Ascending aorta (tissue), 2 donors: ENCODE results near the gene DNER. TPM values are rescaled to one million over a fixed set of nuclear protein-coding genes. Genes with fewer than 3 reads are reported as not detected.
"Not testable (repeated sequence)": the region's sequence is repeated elsewhere in the genome, so short reads cannot be mapped to it uniquely, and the experiment has no call there.

Experiments
- DNase-seq, 2 donors: peaks; one replicate each; pipeline ENCODE4 v3.0.0-alpha.2; 2019; ENCODE audit warnings: low spot score in 2 of 2
- H3K27ac ChIP-seq, 2 donors: fragments of 200-600 bp; sonication (generic); one replicate each; pipeline ENCODE4 v1.5.1; 2016 to 2017; ENCODE audit warnings: mild to moderate bottlenecking in 1 of 2
- H3K27me3 ChIP-seq: fragments of 200-600 bp; sonication (generic); one replicate; pipeline ENCODE4 v1.5.1; 2017
- H3K36me3 ChIP-seq, 2 donors: fragments of 200-600 bp; sonication (generic); one replicate each; pipeline ENCODE4 v1.5.1; 2016
- H3K4me1 ChIP-seq, 2 donors: fragments of 200-600 bp; sonication (generic); one replicate each; pipeline ENCODE4 v1.5.1; 2016 to 2017; ENCODE audit warnings: mild to moderate bottlenecking in 1 of 2
- H3K4me3 ChIP-seq, 2 donors: fragments of 200-600 bp; sonication (generic); one replicate each; pipeline ENCODE4 v1.5.1; 2016 to 2017; ENCODE audit warnings: mild to moderate bottlenecking in 1 of 2
- H3K9me3 ChIP-seq, 2 donors: fragments of 200-600 bp; sonication (generic); one replicate each; pipeline ENCODE4 v1.5.1; 2016
- CTCF ChIP-seq, 3 experiments: fragments of 200-600 bp in 2 of 3; fragments of 450-650 bp in 1 of 3; sonication (generic) in 2 of 3; IDR thresholded peaks; one replicate each; pipeline ENCODE4 v1.5.1; 2016 to 2019; ENCODE audit warnings: antibody characterized with exemption in 3 of 3, mild to moderate bottlenecking in 1 of 3, moderate library complexity in 1 of 3
- intact Hi-C: fragments of 100-400 bp; cut with DNase I; formaldehyde crosslinking; loops from one replicate; pipeline ENCODE4 v1.15.1; 2023
- total RNA-seq: library from RNA; depleted of rRNA; stranded (reverse); fragments of >200 nt; gene quantifications from one replicate; pipeline ENCODE4 v1.1.0, GENCODE V29; 2016

The DNER gene
- total RNA-seq, 1 donor from 2014 or later: 1.2 TPM

- intact Hi-C loops: no loop called here
- H3K27ac ChIP-seq: no peak overlapping the region
- TF ChIP-seq CTCF (IDR thresholded peaks at IDR 0.05): no peak
- no peaks in the 10 kb centered on the region for H3K4me1 ChIP-seq
- DNase-seq: no peak
- no peaks in the 10 kb centered on the region for H3K27me3 ChIP-seq
- H3K4me3 ChIP-seq: no peak overlapping the region
- H3K36me3 ChIP-seq: no peaks in the 10 kb centered on the region
- no peaks in the 10 kb centered on the region for H3K9me3 ChIP-seq
These were observed 93.6 kb downstream of the DNER start for GRCh38 chr2:229620759-229621158.

- H3K27ac ChIP-seq: no peak overlapping the region
- H3K9me3 ChIP-seq: no peaks in the 10 kb centered on the region
- no peaks in the 10 kb centered on the region for H3K4me1 ChIP-seq
- no peak for TF ChIP-seq CTCF (IDR thresholded peaks at IDR 0.05)
- intact Hi-C loops: no loop called here
- no peak overlapping the region for H3K4me3 ChIP-seq
- no peaks in the 10 kb centered on the region for H3K36me3 ChIP-seq
- DNase-seq: no peak
- no peaks in the 10 kb centered on the region for H3K27me3 ChIP-seq
These were observed 94.1 kb downstream of the DNER start for GRCh38 chr2:229620289-229620688.

- Histone ChIP-seq H3K27ac (no peak overlapping the region), H3K27me3 (no peaks in the 10 kb centered on the region), H3K4me3 (no peak overlapping the region), H3K9me3 (no peaks in the 10 kb centered on the region), H3K4me1 (no peaks in the 10 kb centered on the region), H3K36me3 (no peaks in the 10 kb centered on the region)
- no peak for DNase-seq
- no peak for TF ChIP-seq CTCF (IDR thresholded peaks at IDR 0.05)
- intact Hi-C loops: no loop called here
These were observed 97.9 kb downstream of the DNER start for GRCh38 chr2:229616433-229616832.

GRCh38 chr2:229614021-229614420 is 100.3 kb downstream of the DNER start:
- intact Hi-C loops, H3K36me3 ChIP-seq, DNase-seq, H3K4me3 ChIP-seq, H3K27ac ChIP-seq, H3K27me3 ChIP-seq, H3K4me1 ChIP-seq, H3K9me3 ChIP-seq: not testable (repeated sequence)

- no peaks in the 10 kb centered on the region for H3K27me3 ChIP-seq
- DNase-seq: no peak
- TF ChIP-seq CTCF (IDR thresholded peaks at IDR 0.05): no peak
- intact Hi-C loops: no loop called here
- no peak overlapping the region for H3K4me3 ChIP-seq
- no peak overlapping the region for H3K27ac ChIP-seq
- no peaks in the 10 kb centered on the region for H3K4me1 ChIP-seq
- no peaks in the 10 kb centered on the region for H3K36me3 ChIP-seq
- no peaks in the 10 kb centered on the region for H3K9me3 ChIP-seq
These were observed 101.9 kb downstream of the DNER start for GRCh38 chr2:229612384-229612971.

- no peaks in the 10 kb centered on the region for H3K27me3 ChIP-seq
- no peak overlapping the region for H3K27ac ChIP-seq
- no peaks in the 10 kb centered on the region for H3K4me1 ChIP-seq
- DNase-seq: no peak
- no peak overlapping the region for H3K4me3 ChIP-seq
- TF ChIP-seq CTCF (IDR thresholded peaks at IDR 0.05): no peak
- no peaks in the 10 kb centered on the region for H3K9me3 ChIP-seq
- H3K36me3 ChIP-seq: no peaks in the 10 kb centered on the region
- intact Hi-C loops: no loop called here
These were observed 103.0 kb downstream of the DNER start for GRCh38 chr2:229611360-229611759.
